ENCODE results near the gene FSTL4. TPM values are rescaled to one million over a fixed set of nuclear protein-coding genes. Genes with fewer than 3 reads are reported as not detected.

Gene FSTL4
- total RNA-seq, 2 donors from 2014 or later: 4.4 to 5.5 TPM

- Mint-ChIP-seq H3K36me3 (ENCODE audit: low read depth) (no peaks in the 10 kb centered on the region), H3K27ac (no peak overlapping the region), H3K9me3 (no peaks in the 10 kb centered on the region), H3K4me3 (no peak overlapping the region), H3K4me1 (no peaks in the 10 kb centered on the region), H3K27me3 (ENCODE audit: insufficient read depth) (no peaks in the 10 kb centered on the region)
- DNase-seq: no peak
- H3K9me3 ChIP-seq (ENCODE audit: control insufficient read depth, low read length): no peaks in the 10 kb centered on the region
- H3K27me3 ChIP-seq (ENCODE audit: control insufficient read depth, insufficient read depth, low read length, poor library complexity, severe bottlenecking): no peaks in the 10 kb centered on the region
- H3K27ac ChIP-seq (ENCODE audit: low read depth, low read length): peak overlapping the region; percentile 17
- TF ChIP-seq, protein P1, sequence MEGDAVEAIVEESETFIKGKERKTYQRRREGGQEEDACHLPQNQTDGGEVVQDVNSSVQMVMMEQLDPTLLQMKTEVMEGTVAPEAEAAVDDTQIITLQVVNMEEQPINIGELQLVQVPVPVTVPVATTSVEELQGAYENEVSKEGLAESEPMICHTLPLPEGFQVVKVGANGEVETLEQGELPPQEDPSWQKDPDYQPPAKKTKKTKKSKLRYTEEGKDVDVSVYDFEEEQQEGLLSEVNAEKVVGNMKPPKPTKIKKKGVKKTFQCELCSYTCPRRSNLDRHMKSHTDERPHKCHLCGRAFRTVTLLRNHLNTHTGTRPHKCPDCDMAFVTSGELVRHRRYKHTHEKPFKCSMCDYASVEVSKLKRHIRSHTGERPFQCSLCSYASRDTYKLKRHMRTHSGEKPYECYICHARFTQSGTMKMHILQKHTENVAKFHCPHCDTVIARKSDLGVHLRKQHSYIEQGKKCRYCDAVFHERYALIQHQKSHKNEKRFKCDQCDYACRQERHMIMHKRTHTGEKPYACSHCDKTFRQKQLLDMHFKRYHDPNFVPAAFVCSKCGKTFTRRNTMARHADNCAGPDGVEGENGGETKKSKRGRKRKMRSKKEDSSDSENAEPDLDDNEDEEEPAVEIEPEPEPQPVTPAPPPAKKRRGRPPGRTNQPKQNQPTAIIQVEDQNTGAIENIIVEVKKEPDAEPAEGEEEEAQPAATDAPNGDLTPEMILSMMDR (conservative IDR thresholded peaks at IDR 0.05): no peak
- H3K4me1 ChIP-seq (ENCODE audit: control insufficient read depth, insufficient read depth, low read length): no peaks in the 10 kb centered on the region
- no peak overlapping the region for H3K4me3 ChIP-seq (ENCODE audit: low read length)
- 88 to 89% methylated on average over 12 of the region's 12 CpGs for WGBS, 2 experiments (ENCODE audit: insufficient coverage in 1 of 2, insufficient read length in 1 of 2)
- H3K9ac ChIP-seq (ENCODE audit: extremely low read depth, low read length, poor library complexity, severe bottlenecking): no peak overlapping the region
- H3K36me3 ChIP-seq (ENCODE audit: control insufficient read depth, insufficient read depth, low read length): no peaks in the 10 kb centered on the region
Observed at GRCh38 chr5:133246053-133246370, 366.3 kb downstream of the FSTL4 start.

DNA sequence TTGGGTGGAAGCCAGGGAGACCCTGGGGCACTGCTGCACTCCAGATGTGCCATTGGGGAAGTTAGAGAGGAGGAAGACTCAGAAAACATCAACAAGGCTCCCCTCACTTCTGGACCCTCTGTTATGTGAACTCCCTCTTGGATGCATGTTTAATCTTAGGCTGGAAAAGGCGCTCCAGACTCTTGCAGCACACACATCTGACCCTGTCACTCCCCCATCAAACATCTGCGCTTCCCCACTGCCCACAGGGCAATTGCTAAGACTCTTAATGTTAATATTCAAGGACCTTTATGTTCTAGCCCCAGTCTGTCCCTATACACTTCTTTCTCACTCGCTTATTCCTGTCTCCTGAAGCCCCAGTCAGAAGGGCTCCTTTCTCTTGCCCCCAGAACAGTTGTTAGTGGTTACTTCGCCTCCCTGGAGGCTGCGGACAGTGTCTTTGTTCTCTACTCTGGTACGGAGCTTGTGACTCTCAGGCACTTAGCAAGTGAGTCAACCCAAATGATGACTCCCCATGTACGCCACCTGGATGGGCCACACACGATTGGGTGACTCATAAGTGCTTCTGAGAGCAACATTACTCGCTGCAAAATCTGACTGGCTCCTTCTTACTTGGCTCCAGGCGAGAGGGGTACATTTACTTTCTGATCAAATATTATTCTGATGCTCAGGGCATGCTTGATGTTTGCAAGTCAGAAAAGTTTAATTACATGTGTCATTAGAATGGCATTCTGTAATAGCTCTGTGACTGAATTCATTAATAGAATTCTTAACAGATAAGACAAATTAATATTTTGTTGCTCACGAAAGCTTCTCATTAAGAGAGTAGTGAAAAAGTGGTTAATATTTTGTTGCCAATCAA, 366.9 kb downstream of the FSTL4 start:
- Histone ChIP-seq H3K4me1 (ENCODE audit: control insufficient read depth, insufficient read depth, low read length) (no peaks in the 10 kb centered on the region), H3K9me3 (ENCODE audit: control insufficient read depth, low read length) (no peaks in the 10 kb centered on the region), H3K27ac (ENCODE audit: low read depth, low read length) (peak overlapping the region; percentile 17), H3K4me3 (ENCODE audit: low read length) (no peak overlapping the region), H3K27me3 (ENCODE audit: control insufficient read depth, insufficient read depth, low read length, poor library complexity, severe bottlenecking) (no peaks in the 10 kb centered on the region), H3K9ac (ENCODE audit: extremely low read depth, low read length, poor library complexity, severe bottlenecking) (no peak overlapping the region), H3K36me3 (ENCODE audit: control insufficient read depth, insufficient read depth, low read length) (no peaks in the 10 kb centered on the region)
- no peak for DNase-seq
- TF ChIP-seq, protein P1 (conservative IDR thresholded peaks at IDR 0.05): no peak
- no peak overlapping the region for H3K4me3 Mint-ChIP-seq
- H3K27ac Mint-ChIP-seq: no peak overlapping the region
- H3K36me3 Mint-ChIP-seq (ENCODE audit: low read depth): no peaks in the 10 kb centered on the region
- H3K4me1 Mint-ChIP-seq: no peaks in the 10 kb centered on the region
- H3K27me3 Mint-ChIP-seq (ENCODE audit: insufficient read depth): no peaks in the 10 kb centered on the region
- WGBS, 2 experiments (ENCODE audit: insufficient coverage in 1 of 2, insufficient read length in 1 of 2): 73 to 81% methylated on average over 9 to 11 of the region's 11 CpGs
- no peaks in the 10 kb centered on the region for H3K9me3 Mint-ChIP-seq

- Histone ChIP-seq H3K4me1 (ENCODE audit: control insufficient read depth, insufficient read depth, low read length) (no peaks in the 10 kb centered on the region), H3K36me3 (ENCODE audit: control insufficient read depth, insufficient read depth, low read length) (no peaks in the 10 kb centered on the region), H3K9me3 (ENCODE audit: control insufficient read depth, low read length) (no peaks in the 10 kb centered on the region), H3K27me3 (ENCODE audit: control insufficient read depth, insufficient read depth, low read length, poor library complexity, severe bottlenecking) (no peaks in the 10 kb centered on the region), H3K9ac (ENCODE audit: extremely low read depth, low read length, poor library complexity, severe bottlenecking) (no peak overlapping the region), H3K27ac (ENCODE audit: low read depth, low read length) (no peak overlapping the region), H3K4me3 (ENCODE audit: low read length) (no peak overlapping the region)
- H3K4me3 Mint-ChIP-seq: no peak overlapping the region
- H3K4me1 Mint-ChIP-seq: no peaks in the 10 kb centered on the region
- peaks cover 6% of the 10 kb centered on the region for H3K9me3 Mint-ChIP-seq
- 93 to 97% methylated on average over 6 to 7 of the region's 7 CpGs for WGBS, 2 experiments (ENCODE audit: insufficient coverage in 1 of 2, insufficient read length in 1 of 2)
- no peaks in the 10 kb centered on the region for H3K36me3 Mint-ChIP-seq (ENCODE audit: low read depth)
- no peaks in the 10 kb centered on the region for H3K27me3 Mint-ChIP-seq (ENCODE audit: insufficient read depth)
- no peak for DNase-seq
- no peak overlapping the region for H3K27ac Mint-ChIP-seq
- TF ChIP-seq, protein P1 (conservative IDR thresholded peaks at IDR 0.05): no peak
Observed at GRCh38 chr5:133244242-133244641, 368.1 kb downstream of the FSTL4 start.
